NB4 (cell line): ENCODE data around the gene FMN2.

ENCODE experiments used
- DNase-seq: peaks from one replicate; pipeline ENCODE4 v3.0.0; 2010; ENCODE audit warnings: low read depth
- H3K4me3 ChIP-seq: one replicate; pipeline ENCODE4 v1.5.1; 2011; ENCODE audit warnings: mild to moderate bottlenecking, low read depth, low read length, moderate library complexity
- MYC ChIP-seq: IDR thresholded peaks from 2 replicates; pipeline ENCODE4 v1.6.1; 2011; ENCODE audit warnings: low read depth, low read length
- POLR2A ChIP-seq: IDR thresholded peaks from 2 replicates; pipeline ENCODE4 v1.6.1; 2011; ENCODE audit warnings: mild to moderate bottlenecking; ENCODE audit not compliant: insufficient read length; ENCODE audit errors: extremely low read depth
- TF ChIP-seq, protein P1 (sequence below): IDR thresholded peaks from 2 replicates; pipeline ENCODE4 v1.6.1; 2011; ENCODE audit warnings: low read depth, low read length
- TF ChIP-seq, protein P2 (sequence below): IDR thresholded peaks from one replicate; pipeline ENCODE4 v1.5.1; 2012; ENCODE audit warnings: low read depth, low read length

The FMN2 gene

DNA sequence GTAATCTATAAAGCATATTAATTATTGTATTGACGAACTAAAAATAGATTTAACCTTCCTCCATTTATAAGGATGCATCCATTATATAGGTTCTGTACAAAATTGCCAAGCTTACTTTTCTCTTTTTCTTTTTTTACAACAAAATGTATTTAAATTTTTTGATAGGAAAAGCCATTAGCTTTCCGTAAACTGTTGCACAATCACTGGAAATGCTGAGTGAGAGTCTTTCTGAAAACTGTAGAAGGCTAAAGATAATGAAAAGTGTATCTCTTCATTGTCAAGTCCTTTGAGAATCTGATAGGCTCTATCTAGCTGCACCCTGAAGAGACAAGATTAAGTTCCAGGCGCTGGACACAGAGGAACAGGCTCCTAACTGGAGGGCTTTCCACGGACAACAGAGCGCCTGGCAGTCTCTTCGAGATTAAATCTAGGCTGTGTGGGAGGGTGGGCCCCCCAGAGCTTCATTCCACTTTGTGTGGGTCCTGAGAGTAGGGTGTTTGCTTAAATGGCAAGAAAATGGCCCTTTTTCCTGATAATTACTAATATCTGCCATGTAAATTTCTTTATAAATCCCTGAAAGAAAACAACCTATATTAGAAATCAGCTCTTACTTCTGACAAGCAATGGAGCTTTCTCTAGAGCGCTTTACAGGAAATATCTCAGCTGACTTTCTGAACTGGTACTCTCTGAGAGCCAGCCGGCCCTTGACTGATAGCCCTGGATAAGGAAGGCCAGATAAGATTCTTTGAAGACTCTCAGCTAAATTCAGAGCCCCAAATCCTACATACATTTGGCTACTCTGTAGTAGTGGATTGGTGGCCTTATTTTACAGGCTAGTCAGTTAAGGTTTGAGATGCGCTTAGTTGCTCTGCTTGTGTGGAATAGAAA, 108.3 kb downstream of the FMN2 start:
- TF ChIP-seq, protein P1, sequence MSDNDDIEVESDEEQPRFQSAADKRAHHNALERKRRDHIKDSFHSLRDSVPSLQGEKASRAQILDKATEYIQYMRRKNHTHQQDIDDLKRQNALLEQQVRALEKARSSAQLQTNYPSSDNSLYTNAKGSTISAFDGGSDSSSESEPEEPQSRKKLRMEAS: no peak
- no peak for TF ChIP-seq POLR2A
- no peak for TF ChIP-seq MYC
- TF ChIP-seq, protein P2, sequence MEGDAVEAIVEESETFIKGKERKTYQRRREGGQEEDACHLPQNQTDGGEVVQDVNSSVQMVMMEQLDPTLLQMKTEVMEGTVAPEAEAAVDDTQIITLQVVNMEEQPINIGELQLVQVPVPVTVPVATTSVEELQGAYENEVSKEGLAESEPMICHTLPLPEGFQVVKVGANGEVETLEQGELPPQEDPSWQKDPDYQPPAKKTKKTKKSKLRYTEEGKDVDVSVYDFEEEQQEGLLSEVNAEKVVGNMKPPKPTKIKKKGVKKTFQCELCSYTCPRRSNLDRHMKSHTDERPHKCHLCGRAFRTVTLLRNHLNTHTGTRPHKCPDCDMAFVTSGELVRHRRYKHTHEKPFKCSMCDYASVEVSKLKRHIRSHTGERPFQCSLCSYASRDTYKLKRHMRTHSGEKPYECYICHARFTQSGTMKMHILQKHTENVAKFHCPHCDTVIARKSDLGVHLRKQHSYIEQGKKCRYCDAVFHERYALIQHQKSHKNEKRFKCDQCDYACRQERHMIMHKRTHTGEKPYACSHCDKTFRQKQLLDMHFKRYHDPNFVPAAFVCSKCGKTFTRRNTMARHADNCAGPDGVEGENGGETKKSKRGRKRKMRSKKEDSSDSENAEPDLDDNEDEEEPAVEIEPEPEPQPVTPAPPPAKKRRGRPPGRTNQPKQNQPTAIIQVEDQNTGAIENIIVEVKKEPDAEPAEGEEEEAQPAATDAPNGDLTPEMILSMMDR: no peak
- DNase-seq: no peak
- H3K4me3 ChIP-seq: no peak overlapping the region

DNA sequence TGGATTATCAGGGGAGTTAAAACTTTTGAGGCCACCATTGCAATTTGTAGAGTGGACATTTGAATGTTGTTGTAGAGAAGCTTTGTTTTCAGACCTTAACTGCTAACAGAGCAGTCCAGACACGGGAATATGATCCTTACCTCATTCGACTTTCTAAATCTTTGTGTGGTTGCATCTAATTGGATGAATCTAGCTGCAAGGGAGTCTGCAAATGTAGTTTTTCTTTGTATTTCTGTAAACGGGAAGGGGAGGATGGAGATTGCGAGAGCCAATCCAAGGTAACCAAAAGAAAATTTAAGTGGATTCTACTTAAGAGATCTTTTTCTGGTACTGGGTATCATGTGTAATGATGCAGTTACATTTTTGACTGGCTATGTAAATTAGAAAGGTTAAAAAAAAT, 110.2 kb downstream of the FMN2 start:
- TF ChIP-seq, protein P2: no peak
- TF ChIP-seq, protein P1: no peak
- no peak for TF ChIP-seq MYC
- TF ChIP-seq POLR2A: no peak
- no peak for DNase-seq
- H3K4me3 ChIP-seq: no peak overlapping the region

DNA sequence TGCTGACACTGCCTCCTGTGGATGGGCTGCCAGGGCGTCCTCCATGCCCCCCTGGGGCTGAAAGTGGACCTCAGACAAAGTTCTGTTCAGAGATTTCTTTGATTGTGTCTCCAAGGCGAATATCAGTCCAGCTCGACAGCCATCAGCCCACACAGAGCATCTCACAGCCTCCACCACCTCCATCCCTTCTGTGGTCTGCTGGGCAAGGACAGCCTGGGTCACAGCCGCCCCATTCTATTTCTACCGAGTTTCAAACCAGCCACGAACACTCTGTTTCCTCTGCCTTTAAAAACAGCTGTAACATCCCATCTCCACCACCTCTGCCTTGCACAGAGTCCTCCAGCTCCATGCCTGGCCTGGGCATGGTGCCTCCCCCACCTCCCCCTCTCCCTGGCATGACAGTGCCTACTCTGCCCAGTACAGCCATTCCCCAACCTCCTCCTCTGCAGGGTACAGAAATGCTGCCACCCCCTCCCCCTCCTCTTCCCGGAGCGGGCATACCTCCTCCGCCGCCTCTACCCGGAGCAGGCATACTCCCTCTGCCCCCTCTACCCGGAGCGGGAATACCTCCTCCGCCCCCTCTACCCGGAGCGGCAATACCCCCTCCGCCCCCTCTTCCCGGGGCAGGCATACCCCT, 115.5 kb downstream of the FMN2 start:
- H3K4me3 ChIP-seq: no peak overlapping the region
- TF ChIP-seq, protein P2: no peak
- TF ChIP-seq POLR2A (no peak), MYC (no peak)
- TF ChIP-seq, protein P1: no peak
- DNase-seq: no peak

DNA sequence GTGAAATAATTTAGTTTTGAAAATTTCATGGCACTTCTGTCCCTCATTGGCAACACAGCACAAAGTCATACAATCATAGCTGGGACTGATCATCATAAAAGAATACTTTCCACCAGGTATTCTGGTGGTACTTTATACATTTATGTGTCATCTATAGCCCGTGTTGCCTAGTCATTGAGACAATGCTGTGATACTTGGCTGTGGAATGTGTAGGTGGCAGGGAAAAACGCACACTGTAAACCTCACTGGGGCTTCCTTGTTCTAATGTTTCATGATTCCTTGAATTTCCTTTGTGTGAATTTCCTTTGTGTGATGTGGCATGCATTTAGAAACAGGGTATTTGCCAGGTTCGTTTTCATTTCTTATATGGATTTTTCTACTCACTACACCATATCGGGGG, 118.3 kb downstream of the FMN2 start:
- no peak overlapping the region for H3K4me3 ChIP-seq
- DNase-seq: no peak
- TF ChIP-seq MYC (no peak), POLR2A (no peak)

DNA sequence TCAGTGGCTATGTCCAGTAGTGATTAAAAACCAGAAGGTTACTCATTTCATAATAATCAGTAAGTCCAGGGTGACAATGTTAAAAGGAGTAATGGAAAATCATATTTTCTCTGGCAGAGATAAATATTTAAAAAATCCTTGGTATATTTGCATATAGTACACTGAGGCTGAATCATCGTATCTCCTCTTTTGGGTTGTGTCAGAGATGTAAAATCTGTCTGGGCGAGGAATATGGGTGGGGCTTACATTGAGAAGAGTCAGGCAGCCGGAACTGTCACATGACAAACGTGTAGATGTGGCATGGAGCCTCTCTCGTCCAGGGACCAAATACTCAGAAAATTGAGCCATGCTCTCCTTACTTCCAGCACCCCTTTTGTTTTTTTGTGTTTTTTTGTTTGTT, 120.9 kb downstream of the FMN2 start:
- no peak for DNase-seq
- TF ChIP-seq MYC: no peak
- no peak overlapping the region for H3K4me3 ChIP-seq

DNA sequence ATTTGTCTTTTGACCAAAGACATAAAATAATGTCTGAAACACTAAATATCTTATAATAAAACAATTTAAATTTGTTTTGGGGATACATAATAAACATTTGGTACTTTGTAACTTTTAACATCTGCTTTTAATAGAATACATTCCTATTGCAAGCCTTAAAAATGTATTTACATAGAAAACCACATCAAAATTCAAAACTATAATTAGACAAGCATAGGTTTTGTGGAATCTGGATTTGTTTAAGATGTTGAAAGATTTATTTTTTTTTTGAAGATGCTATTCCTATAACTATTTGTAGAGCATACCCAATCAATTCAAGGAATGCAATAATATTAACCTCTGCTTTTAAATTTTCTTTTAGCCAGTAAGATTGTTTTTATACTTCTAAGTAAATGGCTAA, 125.7 kb downstream of the FMN2 start:
- TF ChIP-seq MYC (no peak), POLR2A (no peak)
- TF ChIP-seq, protein P2: no peak
- TF ChIP-seq, protein P1: no peak
- DNase-seq: no peak

DNA sequence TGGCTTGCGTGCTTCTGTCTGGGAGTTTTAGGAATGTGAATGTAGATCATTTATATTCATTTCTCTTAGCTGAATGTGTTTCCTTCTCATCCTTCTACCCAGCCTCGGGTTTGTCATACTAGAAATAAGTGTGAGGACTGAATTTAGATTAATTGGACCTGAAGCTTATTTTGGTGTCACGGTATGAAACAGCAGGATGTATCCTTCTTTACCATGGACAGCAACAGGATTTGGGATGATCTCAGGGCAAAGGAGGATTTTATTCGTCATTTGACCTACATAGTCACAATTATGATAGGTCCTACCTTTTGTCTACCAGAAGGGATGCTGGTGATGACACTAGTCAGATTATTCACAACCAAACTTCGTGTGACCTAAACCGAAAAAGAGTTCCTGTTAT, 127.4 kb downstream of the FMN2 start:
- no peak for TF ChIP-seq POLR2A
- TF ChIP-seq MYC: no peak
- TF ChIP-seq, protein P1: no peak
- TF ChIP-seq, protein P2: no peak
- DNase-seq: no peak
- no peak overlapping the region for H3K4me3 ChIP-seq

More for the DNA sequence above, 125.7 kb downstream of the FMN2 start:
- no peak overlapping the region for H3K4me3 ChIP-seq
